OCI-LY7 (cell line): ENCODE results near the gene OAT.

Experiments used
- EZH2phosphoT487 ChIP-seq: fragments of 200-600 bp; sonication (generic); IDR thresholded peaks from 2 replicates; pipeline ENCODE4 v1.6.1; 2018; ENCODE audit warnings: low read depth, borderline replicate concordance, mild to moderate bottlenecking, mixed run types, antibody characterized with exemption, low read length, moderate library complexity, mixed read lengths
- TF ChIP-seq, protein P1 (sequence below): fragments of 200-600 bp; sonication (generic); conservative IDR thresholded peaks from 2 replicates; pipeline ENCODE4 v1.5.1; 2014; ENCODE audit warnings: mild to moderate bottlenecking, antibody characterized with exemption, low read length, moderate library complexity, mixed read lengths

DNA sequence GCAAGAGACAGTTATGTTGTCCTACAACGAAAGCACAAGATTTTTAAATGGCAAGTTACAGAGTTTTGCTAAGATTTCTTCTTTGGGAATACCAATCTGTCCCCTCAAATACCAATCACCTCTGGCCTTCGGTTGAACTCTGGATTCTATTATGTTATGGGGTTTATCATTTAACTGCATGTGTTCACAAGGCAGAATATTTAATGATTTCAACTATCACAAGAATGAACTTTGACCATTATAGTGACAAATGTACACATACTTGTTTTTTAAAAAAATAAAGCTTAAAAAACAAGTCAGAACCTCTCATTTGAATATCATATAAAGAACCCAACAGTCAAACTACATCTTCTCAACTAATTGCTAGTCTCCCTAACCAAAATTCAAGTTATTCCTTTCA, 11.3 kb downstream of the OAT start:
- no peak for TF ChIP-seq EZH2phosphoT487
- TF ChIP-seq, protein P1, sequence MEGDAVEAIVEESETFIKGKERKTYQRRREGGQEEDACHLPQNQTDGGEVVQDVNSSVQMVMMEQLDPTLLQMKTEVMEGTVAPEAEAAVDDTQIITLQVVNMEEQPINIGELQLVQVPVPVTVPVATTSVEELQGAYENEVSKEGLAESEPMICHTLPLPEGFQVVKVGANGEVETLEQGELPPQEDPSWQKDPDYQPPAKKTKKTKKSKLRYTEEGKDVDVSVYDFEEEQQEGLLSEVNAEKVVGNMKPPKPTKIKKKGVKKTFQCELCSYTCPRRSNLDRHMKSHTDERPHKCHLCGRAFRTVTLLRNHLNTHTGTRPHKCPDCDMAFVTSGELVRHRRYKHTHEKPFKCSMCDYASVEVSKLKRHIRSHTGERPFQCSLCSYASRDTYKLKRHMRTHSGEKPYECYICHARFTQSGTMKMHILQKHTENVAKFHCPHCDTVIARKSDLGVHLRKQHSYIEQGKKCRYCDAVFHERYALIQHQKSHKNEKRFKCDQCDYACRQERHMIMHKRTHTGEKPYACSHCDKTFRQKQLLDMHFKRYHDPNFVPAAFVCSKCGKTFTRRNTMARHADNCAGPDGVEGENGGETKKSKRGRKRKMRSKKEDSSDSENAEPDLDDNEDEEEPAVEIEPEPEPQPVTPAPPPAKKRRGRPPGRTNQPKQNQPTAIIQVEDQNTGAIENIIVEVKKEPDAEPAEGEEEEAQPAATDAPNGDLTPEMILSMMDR = no peak
